ENCODE data around the gene CYB5R4. TPM values are rescaled to one million over a fixed set of nuclear protein-coding genes. Genes with fewer than 3 reads are reported as not detected.

Gene CYB5R4
- total RNA-seq, 2 donors from 2014 or later = 8.2 to 8.6 TPM

GRCh38 chr6:84013354-84013753 is 153.9 kb downstream of the CYB5R4 start:
- TF ChIP-seq POLR2A (IDR thresholded peaks at IDR 0.05) (no peak), CTCF (IDR thresholded peaks at IDR 0.05) (no peak), POLR2AphosphoS5 (IDR thresholded peaks at IDR 0.05) (no peak)
- H3K4me3 ChIP-seq = no peak overlapping the region
- WGBS = 86% methylated on average over 2 of the region's 2 CpGs
- DNase-seq (ENCODE audit: low spot score) = no peak
- H3K4me1 ChIP-seq (replicated peaks) = no peaks in the 10 kb centered on the region
- H3K36me3 ChIP-seq = no peaks in the 10 kb centered on the region
- intact Hi-C loops (cut with DNase I) = no loop called here
- H3K27me3 ChIP-seq (replicated peaks; ENCODE audit: insufficient read depth) = no peaks in the 10 kb centered on the region
- H3K9me3 ChIP-seq = no peaks in the 10 kb centered on the region
- H3K27ac ChIP-seq = no peak overlapping the region

- Histone ChIP-seq H3K4me3 (no peak overlapping the region), H3K4me1 (replicated peaks) (no peaks in the 10 kb centered on the region), H3K27me3 (replicated peaks; ENCODE audit: insufficient read depth) (no peaks in the 10 kb centered on the region), H3K27ac (no peak overlapping the region), H3K36me3 (no peaks in the 10 kb centered on the region), H3K9me3 (no peaks in the 10 kb centered on the region)
- DNase-seq (ENCODE audit: low spot score) = no peak
- 46% methylated on average over 3 of the region's 3 CpGs for WGBS
- intact Hi-C loops (cut with DNase I) = no loop called here
- no peak for TF ChIP-seq POLR2AphosphoS5 (IDR thresholded peaks at IDR 0.05)
- TF ChIP-seq POLR2A (IDR thresholded peaks at IDR 0.05) = no peak
- TF ChIP-seq CTCF (IDR thresholded peaks at IDR 0.05) = no peak
Measured at GRCh38 chr6:84013931-84014330, 154.4 kb downstream of the CYB5R4 start.

- Histone ChIP-seq H3K9me3 (no peaks in the 10 kb centered on the region), H3K27ac (no peak overlapping the region), H3K27me3 (replicated peaks; ENCODE audit: insufficient read depth) (no peaks in the 10 kb centered on the region), H3K36me3 (no peaks in the 10 kb centered on the region), H3K4me3 (no peak overlapping the region), H3K4me1 (replicated peaks) (no peaks in the 10 kb centered on the region)
- TF ChIP-seq POLR2A (IDR thresholded peaks at IDR 0.05) = no peak
- TF ChIP-seq POLR2AphosphoS5 (IDR thresholded peaks at IDR 0.05) = no peak
- WGBS = 97% methylated on average over 1 of the region's 1 CpG
- intact Hi-C loops (cut with DNase I) = no loop called here
- no peak for DNase-seq (ENCODE audit: low spot score)
Measured at GRCh38 chr6:84016029-84016428, 156.5 kb downstream of the CYB5R4 start.

Other genes starting within 250 kb of the CYB5R4 start
- gene SNAP91, start 150.6 kb upstream of the CYB5R4 start, total RNA-seq = 1 to 10 TPM; 2.9 to 7.2 TPM
- gene RIPPLY2, start 6.3 kb upstream of the CYB5R4 start, total RNA-seq = under 1 TPM in 1 of 2 donors, not detected in 1; 0.23 TPM
- gene MRAP2, start 174.1 kb downstream of the CYB5R4 start, total RNA-seq = 10 to 100 TPM; 10.6 to 11.5 TPM

All from prostate gland (tissue), 2 donors.